IMR-90 (cell line): Measurements from ENCODE around the gene STPG4. TPM values are rescaled to one million over a fixed set of nuclear protein-coding genes. Genes with fewer than 3 reads are reported as not detected.
A peak's percentile ranks its signal among the peaks of the same experiment; 100 is the strongest.

ENCODE experiments used
- ATAC-seq: fragments of 200-7000 bp; cut with Tn5 transposase; 2 replicates; pipeline ENCODE4 v1.9.1; 2020; ENCODE audit warnings: low read depth, mild to moderate bottlenecking, moderate library complexity
- BruUV-seq: library from RNA; stranded (reverse); fragments of 400-500 nt; replicated peaks from 2 replicates; lab custom pipeline; 2021; lab: Mats Ljungman, UMichigan
- CTCF ChIA-PET: fragments of 300-600 bp; formaldehyde crosslinking; extraction: SDS; loops from one replicate; lab custom pipeline; 2021; ENCODE audit warnings: antibody characterized with exemption; lab: Yijun Ruan, JAX
- POLR2A ChIA-PET: fragments of 300-600 bp; sonication (Branson Sonifier 250); formaldehyde crosslinking; loops from one replicate; lab custom pipeline; 2022; ENCODE audit warnings: antibody characterized with exemption; ENCODE audit not compliant: unreplicated experiment; lab: Charles Lee
- DNase-seq: peaks from one replicate; pipeline ENCODE4 v3.0.0; 2013
- H2AFZ ChIP-seq: replicated peaks from 2 replicates; pipeline ENCODE3; 2013; ENCODE audit warnings: low read length, mild to moderate bottlenecking; ENCODE audit not compliant: poor library complexity
- H2AK5ac ChIP-seq: 2 replicates; pipeline ENCODE4 v1.6.1; 2013; ENCODE audit warnings: low read depth, low read length, inconsistent platforms
- H2AK9ac ChIP-seq: replicated peaks from 2 replicates; pipeline ENCODE3; 2013; ENCODE audit warnings: mild to moderate bottlenecking, low read depth, low read length, moderate library complexity; ENCODE audit not compliant: poor library complexity
- H2BK120ac ChIP-seq: 2 replicates; pipeline ENCODE4 v1.6.1; 2013; ENCODE audit warnings: low read depth, low read length, inconsistent platforms
- H2BK15ac ChIP-seq: 3 replicates; pipeline ENCODE4 v1.6.1; 2013; ENCODE audit warnings: low read depth, low read length, inconsistent platforms
- H2BK20ac ChIP-seq: 2 replicates; pipeline ENCODE4 v1.6.1; 2013; ENCODE audit warnings: low read depth, mild to moderate bottlenecking, inconsistent platforms, low read length, moderate library complexity
- H2BK5ac ChIP-seq: 2 replicates; pipeline ENCODE4 v1.6.1; 2013; ENCODE audit warnings: mild to moderate bottlenecking, low read depth, low read length, inconsistent platforms; ENCODE audit not compliant: poor library complexity, severe bottlenecking
- H3K14ac ChIP-seq: replicated peaks from 2 replicates; pipeline ENCODE4 v1.6.1; 2013; ENCODE audit warnings: low read depth, low read length, inconsistent platforms
- H3K18ac ChIP-seq: 2 replicates; pipeline ENCODE4 v1.6.1; 2013; ENCODE audit warnings: low read depth, low read length, control low read depth
- H3K23ac ChIP-seq: 2 replicates; pipeline ENCODE4 v1.6.1; 2013; ENCODE audit warnings: low read depth, low read length, inconsistent platforms
- H3K27ac ChIP-seq: 2 replicates; pipeline ENCODE4 v1.5.1; 2013; ENCODE audit warnings: mild to moderate bottlenecking, control low read depth, low read length; ENCODE audit not compliant: insufficient read depth
- H3K27me3 ChIP-seq: 2 replicates; pipeline ENCODE4 v1.6.1; 2013; ENCODE audit warnings: low read length; ENCODE audit not compliant: control insufficient read depth, insufficient read depth
- H3K36me3 ChIP-seq: 2 replicates; pipeline ENCODE4 v1.6.1; 2013; ENCODE audit warnings: low read length, mixed read lengths; ENCODE audit not compliant: control insufficient read depth, insufficient read depth
- H3K4ac ChIP-seq: 2 replicates; pipeline ENCODE4 v1.6.1; 2013; ENCODE audit warnings: low read depth, low read length, inconsistent platforms
- H3K4me1 ChIP-seq: 2 replicates; pipeline ENCODE4 v1.6.1; 2013; ENCODE audit warnings: low read length, mixed read lengths; ENCODE audit not compliant: control insufficient read depth, insufficient read depth
- H3K4me2 ChIP-seq: 2 replicates; pipeline ENCODE4 v1.6.1; 2013; ENCODE audit warnings: low read depth, mild to moderate bottlenecking, control low read depth, low read length, moderate library complexity
- H3K4me3 ChIP-seq: 2 replicates; pipeline ENCODE4 v1.5.1; 2013; ENCODE audit warnings: low read depth, mild to moderate bottlenecking, control low read depth, low read length, moderate library complexity; ENCODE audit not compliant: insufficient read depth
- H3K56ac ChIP-seq: 2 replicates; pipeline ENCODE4 v1.6.1; 2013; ENCODE audit warnings: low read length, inconsistent platforms; ENCODE audit not compliant: insufficient read depth; ENCODE audit errors: extremely low read depth
- H3K79me1 ChIP-seq, 2 experiments: 2 replicates each; pipeline ENCODE4 v1.6.1; 2013; ENCODE audit warnings: low read length in 2 of 2, inconsistent platforms in 1 of 2, low read depth in 1 of 2
- H3K9ac ChIP-seq: 2 replicates; pipeline ENCODE4 v1.6.1; 2013; ENCODE audit warnings: low read depth, low read length, control low read depth
- H3K9me1 ChIP-seq: 2 replicates; pipeline ENCODE4 v1.6.1; 2013; ENCODE audit warnings: low read length, inconsistent platforms; ENCODE audit not compliant: insufficient read depth
- H3K9me3 ChIP-seq: 2 replicates; pipeline ENCODE4 v1.6.1; 2013; ENCODE audit warnings: low read length; ENCODE audit not compliant: control insufficient read depth, insufficient read depth
- H4K20me1 ChIP-seq: 2 replicates; pipeline ENCODE4 v1.6.1; 2013; ENCODE audit warnings: low read length, inconsistent platforms; ENCODE audit not compliant: insufficient read depth
- H4K5ac ChIP-seq: 2 replicates; pipeline ENCODE4 v1.6.1; 2013; ENCODE audit warnings: mild to moderate bottlenecking, low read depth, low read length, control low read depth
- H4K8ac ChIP-seq, 2 experiments: 2 replicates each; pipeline ENCODE4 v1.6.1; 2013; ENCODE audit warnings: low read depth in 2 of 2, low read length in 2 of 2, control low read depth in 1 of 2, inconsistent platforms in 1 of 2
- H4K91ac ChIP-seq: 2 replicates; pipeline ENCODE4 v1.6.1; 2013; ENCODE audit warnings: low read depth, low read length, inconsistent platforms; ENCODE audit not compliant: insufficient read depth
- CEBPB ChIP-seq: IDR thresholded peaks from 2 replicates; pipeline ENCODE4 v1.6.1; 2012; ENCODE audit warnings: low read depth, low read length, improper control_type of control experiment
- RAD21 ChIP-seq: IDR thresholded peaks from 2 replicates; pipeline ENCODE4 v1.6.1; 2012; ENCODE audit warnings: low read length, improper control_type of control experiment
- WGBS, 2 experiments: methylation state at CpG; one replicate each; pipeline versions ENCODE4 v1.1.5 to v1.1.7; 2013; ENCODE audit warnings: missing lambda C conversion rate in 2 of 2; ENCODE audit not compliant: insufficient read length in 1 of 2; ENCODE audit errors: extremely low coverage in 2 of 2; 5-methylcytosine and 5-hydroxymethylcytosine counted together
- dilution Hi-C: fragments of 300-500 bp; cut with HindIII; formaldehyde crosslinking; loops from one replicate; pipeline ENCODE4 v1.14.3; 2018; ENCODE audit warnings: low sequenced_read_pairs; ENCODE audit not compliant: unreplicated experiment
- in situ Hi-C: fragments of 300-500 bp; cut with MboI; formaldehyde crosslinking; loops from 3 replicates; pipeline ENCODE4 v1.14.3; 2019; ENCODE audit warnings: low sequenced_read_pairs, inconsistent platforms, mixed read lengths
- intact Hi-C: fragments of 100-400 bp; cut with micrococcal nuclease; formaldehyde crosslinking; loops from 2 replicates; pipeline ENCODE4 v1.10.0; 2022
- polyA plus RNA-seq, 3 experiments: library from polyadenylated mRNA; depleted of rRNA; stranded (reverse); fragments of >200 nt; gene quantifications; 2 replicates each; pipeline ENCODE4 v1.2.3, GENCODE V29; 2012; ENCODE audit warnings: low replicate concordance in 1 of 3
- total RNA-seq: library from RNA; depleted of rRNA; stranded (reverse); fragments of >200 nt; gene quantifications from 2 replicates; pipeline ENCODE4 v1.2.3, GENCODE V29; 2012

STPG4 gene
- total and polyA plus RNA-seq, 2 of the 4 experiments (the other 2 are of a cell fraction): 0.12 to 0.18 TPM

DNA sequence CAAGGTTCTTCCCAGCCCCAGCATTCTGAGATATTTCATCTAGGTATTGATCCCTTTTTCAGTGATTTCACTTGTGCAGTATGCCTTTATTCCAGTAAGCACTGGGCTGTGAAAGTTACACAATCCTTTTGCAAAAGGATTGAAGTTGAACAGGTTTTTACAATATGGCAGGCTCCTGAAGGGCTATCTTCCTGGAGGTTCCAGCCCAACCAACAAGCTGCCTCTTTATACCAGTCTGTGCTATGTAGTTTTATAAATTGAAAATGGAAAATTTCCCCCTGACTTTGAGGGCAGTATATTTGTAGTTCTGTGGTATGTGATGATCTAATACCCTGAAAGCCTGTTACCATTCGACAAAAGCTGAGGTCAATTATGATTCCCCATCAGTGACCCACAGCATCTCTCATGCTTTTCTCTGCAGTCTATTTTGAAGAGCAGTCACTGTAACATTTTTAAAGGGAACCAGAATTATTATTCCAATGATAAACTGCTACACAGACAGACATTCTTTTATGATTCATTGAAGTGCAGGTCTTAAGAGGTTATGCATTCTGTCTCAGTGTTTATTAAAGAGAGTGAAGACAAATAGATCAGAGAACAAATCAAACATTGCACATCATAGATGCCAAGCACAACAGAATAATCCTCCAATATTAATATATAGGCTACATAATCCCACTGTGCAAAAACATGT, 35.2 kb upstream of the STPG4 start:
- intact Hi-C loops: no loop called here
- H2BK5ac ChIP-seq: peak overlapping the region; percentile 99
- dilution Hi-C loops: no loop called here
- peak overlapping the region; percentile 97 for H2BK120ac ChIP-seq
- peak overlapping the region; percentile 14 for H2AK5ac ChIP-seq
- POLR2A ChIA-PET: interaction anchor here (0.6 kb wide), 1 partner anchor 27 kb away, joined by 16 read pairs; no protein-coding TSS in a partner anchor
- CTCF ChIA-PET: no interaction called here
- H3K4ac ChIP-seq: peak overlapping the region; percentile 89
- H3K4me3 ChIP-seq: no peak overlapping the region
- H3K18ac ChIP-seq: peak overlapping the region; percentile 96; the same call in 1 of the 2 replicates
- H2BK20ac ChIP-seq: peak overlapping the region; percentile 98
- peak; percentile 84 for DNase-seq
- H3K27me3 ChIP-seq: no peaks in the 10 kb centered on the region
- no CpG with 5 or more reads among the region's 1 CpG for WGBS, 2 experiments
- peaks cover 31% of the 10 kb centered on the region for H3K4me1 ChIP-seq
- no peaks in the 10 kb centered on the region for H4K20me1 ChIP-seq
- H3K23ac ChIP-seq: peak overlapping the region; percentile 86
- H4K8ac ChIP-seq: peak overlapping the region; percentile 34 to 85; a peak in 3 of 4 replicates
- TF ChIP-seq CEBPB (peak; percentile 74), RAD21 (no peak)
- BruUV-seq: no TSS peak
- H3K56ac ChIP-seq: peak overlapping the region; percentile 88
- H3K4me2 ChIP-seq: peak overlapping the region; percentile 63; the same call in 1 of the 2 replicates
- peaks cover 3 to 44% of the 10 kb centered on the region in 2 experiments; a peak in 2 of 4 replicates for H3K79me1 ChIP-seq
- H3K9ac ChIP-seq: no peak overlapping the region
- peak; percentile 10 for ATAC-seq
- H4K5ac ChIP-seq: peak overlapping the region; percentile 33
- no peaks in the 10 kb centered on the region for H3K9me3 ChIP-seq
- H3K27ac ChIP-seq: peak overlapping the region; percentile 77
- peak overlapping the region; percentile 93 for H3K14ac ChIP-seq
- no peaks in the 10 kb centered on the region for H3K36me3 ChIP-seq
- H2AK9ac ChIP-seq: no peak overlapping the region
- H4K91ac ChIP-seq: peak overlapping the region; percentile 83
- no peak overlapping the region for H2AFZ ChIP-seq
- H3K9me1 ChIP-seq: peaks cover 19% of the 10 kb centered on the region
- H2BK15ac ChIP-seq: peak overlapping the region; percentile 48; the same call in 2 of the 3 replicates
- in situ Hi-C loops: no loop called here
